ENCODE data around the gene ITPK1.

The ITPK1 gene

DNA sequence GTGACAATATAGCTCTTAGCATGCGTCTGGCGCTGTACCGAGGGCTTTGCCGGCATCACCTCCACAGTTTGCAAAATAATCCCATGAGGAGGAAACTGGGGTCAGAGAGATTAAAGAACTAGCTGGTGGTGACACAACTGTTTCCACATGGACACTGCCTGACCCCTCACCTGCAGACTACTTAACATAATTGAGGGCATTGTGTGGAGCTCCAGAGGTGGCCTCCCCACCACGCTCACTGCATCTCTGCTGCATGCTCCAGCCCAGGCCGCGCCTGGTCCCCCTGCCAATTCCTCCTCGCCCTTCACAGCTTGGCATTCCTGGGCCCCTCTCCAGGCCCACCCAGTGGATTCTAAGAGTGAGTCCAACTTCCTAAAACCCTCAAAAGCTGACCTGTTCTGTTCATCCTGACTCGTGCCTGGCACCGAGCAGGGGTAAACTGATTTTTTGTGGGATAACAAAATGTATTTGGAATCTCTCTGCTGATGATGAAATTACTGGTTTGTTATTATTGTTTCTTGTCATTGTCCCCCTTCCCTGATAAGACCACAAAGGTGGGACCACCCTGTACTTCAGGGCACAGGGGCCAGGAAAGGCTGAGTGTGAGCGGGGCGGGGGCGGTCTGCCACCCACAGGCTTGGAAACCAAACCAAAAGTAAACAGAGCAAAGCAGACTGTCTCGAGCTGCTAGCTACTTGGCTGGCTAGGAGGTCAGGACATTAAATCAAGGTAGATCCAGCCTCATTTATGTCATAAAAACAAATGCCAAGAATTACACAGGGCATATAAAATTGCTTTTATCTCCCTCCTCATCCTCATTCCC is 152.2 kb downstream of the ITPK1 start:
- TF ChIP-seq POU2F2 (IDR thresholded peaks at IDR 0.05; ENCODE audit: low read depth, low read length) = no peak
- FAIRE-seq (no peak), DNase-seq (ENCODE audit: insufficient read length, low spot score) (no peak)

DNA sequence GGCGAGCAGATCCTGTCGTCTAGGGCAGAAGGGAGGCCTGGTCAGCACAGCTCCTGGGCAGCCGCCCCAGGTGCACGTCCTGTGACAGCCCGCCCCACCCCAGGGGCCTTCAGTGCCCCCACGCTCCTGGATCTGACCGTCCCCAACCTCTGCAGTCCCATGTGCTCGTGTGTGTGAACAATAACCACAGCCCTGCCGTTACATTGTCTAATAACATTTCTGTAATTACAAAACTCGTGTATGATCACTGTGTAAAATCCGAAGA is 153.0 kb downstream of the ITPK1 start:
- FAIRE-seq (no peak), DNase-seq (ENCODE audit: insufficient read length, low spot score) (no peak)
- TF ChIP-seq POLR2AphosphoS5 (IDR thresholded peaks at IDR 0.05; ENCODE audit: low read depth, low read length) (no peak), PAX5 (IDR thresholded peaks at IDR 0.05; ENCODE audit: insufficient read depth, low read length, severe bottlenecking) (no peak), POU2F2 (IDR thresholded peaks at IDR 0.05; ENCODE audit: low read depth, low read length) (no peak), SPI1 (IDR thresholded peaks at IDR 0.05; ENCODE audit: low read depth, low read length) (no peak), TAF1 (IDR thresholded peaks at IDR 0.05; ENCODE audit: low read depth, low read length) (no peak), POLR2A (IDR thresholded peaks at IDR 0.05; ENCODE audit: low read depth, low read length) (no peak)

DNA sequence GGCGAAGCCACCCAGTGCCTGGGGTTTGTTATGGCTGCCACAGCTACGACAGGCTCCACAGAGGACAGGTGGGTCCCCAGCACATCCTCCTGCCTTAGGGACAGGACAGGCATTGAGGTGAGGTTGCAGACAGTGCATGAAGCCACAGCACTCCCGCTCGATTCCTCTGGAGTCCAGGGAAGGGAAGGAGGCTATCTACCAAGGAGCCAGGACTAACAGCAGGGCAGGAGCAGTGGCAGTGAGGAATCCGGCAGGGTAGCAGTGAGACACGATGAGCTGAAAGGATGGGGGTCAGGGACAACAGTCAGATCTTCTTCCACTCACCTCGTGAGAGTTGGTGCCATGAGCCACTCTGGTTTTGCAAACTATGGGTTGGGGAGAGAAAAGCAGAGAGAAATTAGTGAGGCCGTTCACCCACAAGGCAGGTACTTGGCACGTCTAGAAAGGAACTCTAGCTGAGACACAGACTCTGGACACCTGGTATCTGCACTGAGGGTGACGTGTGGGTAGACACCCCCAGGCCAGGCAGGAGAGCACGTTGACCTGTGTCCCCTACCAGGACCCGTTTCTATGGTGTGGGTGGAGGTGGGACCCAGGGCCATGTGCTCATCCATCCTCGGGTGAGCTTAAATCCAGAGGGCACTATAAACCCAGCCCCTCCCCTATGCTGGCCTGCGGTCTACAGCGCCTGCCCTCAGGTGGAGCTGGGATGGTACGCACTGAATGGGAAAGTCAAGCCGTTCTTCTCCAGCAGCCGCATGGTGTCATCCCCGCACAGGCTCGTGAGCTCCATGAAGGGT is 153.5 kb downstream of the ITPK1 start:
- DNase-seq (ENCODE audit: insufficient read length, low spot score) (no peak), FAIRE-seq (no peak)
- TF ChIP-seq POLR2A (IDR thresholded peaks at IDR 0.05; ENCODE audit: low read depth, low read length) (no peak), POLR2AphosphoS5 (IDR thresholded peaks at IDR 0.05; ENCODE audit: low read depth, low read length) (no peak), SPI1 (IDR thresholded peaks at IDR 0.05; ENCODE audit: low read depth, low read length) (no peak), TAF1 (IDR thresholded peaks at IDR 0.05; ENCODE audit: low read depth, low read length) (no peak), POU2F2 (IDR thresholded peaks at IDR 0.05; ENCODE audit: low read depth, low read length) (no peak), PAX5 (IDR thresholded peaks at IDR 0.05; ENCODE audit: insufficient read depth, low read length, severe bottlenecking) (no peak)

DNA sequence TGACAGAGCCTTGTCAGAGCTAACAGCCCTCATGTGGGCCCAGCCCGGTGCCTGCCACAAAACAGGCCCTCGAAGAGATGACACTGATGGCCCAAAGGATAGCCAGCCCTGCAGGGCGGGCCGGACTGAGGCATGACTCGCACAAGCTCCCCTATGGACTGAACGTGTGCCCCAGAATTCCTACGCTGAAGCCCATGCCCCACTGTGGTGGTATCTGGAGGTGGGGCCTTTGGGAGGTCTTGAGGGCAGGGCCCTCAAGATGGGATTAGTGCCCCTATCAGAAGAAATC is 154.2 kb downstream of the ITPK1 start:
- DNase-seq (ENCODE audit: insufficient read length, low spot score) (no peak), FAIRE-seq (no peak)
- TF ChIP-seq POU2F2 (IDR thresholded peaks at IDR 0.05; ENCODE audit: low read depth, low read length) = no peak
- no peak for TF ChIP-seq POLR2A (IDR thresholded peaks at IDR 0.05; ENCODE audit: low read depth, low read length)
- TF ChIP-seq PAX5 (IDR thresholded peaks at IDR 0.05; ENCODE audit: insufficient read depth, low read length, severe bottlenecking) = no peak
- TF ChIP-seq SPI1 (IDR thresholded peaks at IDR 0.05; ENCODE audit: low read depth, low read length) = no peak
- no peak for TF ChIP-seq POLR2AphosphoS5 (IDR thresholded peaks at IDR 0.05; ENCODE audit: low read depth, low read length)
- no peak for TF ChIP-seq TAF1 (IDR thresholded peaks at IDR 0.05; ENCODE audit: low read depth, low read length)

DNA sequence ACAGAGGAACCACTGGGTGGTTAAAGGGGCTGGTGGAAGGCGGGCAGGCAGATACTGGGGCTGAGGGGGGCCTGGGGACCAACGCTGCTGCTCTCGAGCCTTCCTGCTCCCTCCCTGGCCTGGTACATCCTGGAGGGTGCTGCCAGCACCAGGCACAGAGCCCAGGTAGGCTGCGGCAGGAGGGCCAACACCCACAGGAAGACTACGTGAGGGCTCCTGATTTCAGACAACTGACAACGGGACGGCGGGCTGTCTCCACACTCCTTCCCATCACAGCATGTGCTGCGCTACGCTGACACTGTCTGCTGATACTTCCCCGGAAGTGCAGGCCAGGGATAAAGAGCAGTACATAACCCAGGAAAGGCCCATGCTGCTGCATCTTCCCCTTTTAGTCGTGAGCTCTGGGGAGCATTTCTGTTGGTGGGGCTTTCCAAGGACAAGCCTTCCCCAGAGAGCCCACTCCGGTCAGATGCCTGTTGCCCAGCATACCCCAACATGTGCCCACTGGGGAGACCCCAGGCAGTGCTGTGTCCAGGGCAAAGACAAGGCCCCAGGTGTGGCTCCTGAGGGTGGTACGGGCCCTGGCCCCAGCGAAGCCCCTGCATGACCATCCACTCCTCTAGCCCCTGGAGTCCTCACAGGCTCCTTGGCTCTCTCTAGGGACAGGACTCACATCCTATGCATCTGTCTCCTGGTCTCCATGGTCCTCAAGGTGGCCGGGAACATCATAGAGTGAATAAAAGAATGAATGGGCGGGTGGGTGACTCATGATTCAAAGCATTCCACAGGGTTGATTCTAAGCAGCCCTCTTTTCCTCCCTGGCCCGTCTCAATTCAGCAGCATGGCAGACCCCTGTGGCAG is 154.8 kb downstream of the ITPK1 start:
- TF ChIP-seq SPI1 (IDR thresholded peaks at IDR 0.05; ENCODE audit: low read depth, low read length) = no peak
- TF ChIP-seq POU2F2 (IDR thresholded peaks at IDR 0.05; ENCODE audit: low read depth, low read length) = no peak
- TF ChIP-seq POLR2AphosphoS5 (IDR thresholded peaks at IDR 0.05; ENCODE audit: low read depth, low read length) = no peak
- TF ChIP-seq PAX5 (IDR thresholded peaks at IDR 0.05; ENCODE audit: insufficient read depth, low read length, severe bottlenecking) = no peak
- TF ChIP-seq POLR2A (IDR thresholded peaks at IDR 0.05; ENCODE audit: low read depth, low read length) = no peak
- no peak for TF ChIP-seq TAF1 (IDR thresholded peaks at IDR 0.05; ENCODE audit: low read depth, low read length)
- no peak for FAIRE-seq
- no peak for DNase-seq (ENCODE audit: insufficient read length, low spot score)

DNA sequence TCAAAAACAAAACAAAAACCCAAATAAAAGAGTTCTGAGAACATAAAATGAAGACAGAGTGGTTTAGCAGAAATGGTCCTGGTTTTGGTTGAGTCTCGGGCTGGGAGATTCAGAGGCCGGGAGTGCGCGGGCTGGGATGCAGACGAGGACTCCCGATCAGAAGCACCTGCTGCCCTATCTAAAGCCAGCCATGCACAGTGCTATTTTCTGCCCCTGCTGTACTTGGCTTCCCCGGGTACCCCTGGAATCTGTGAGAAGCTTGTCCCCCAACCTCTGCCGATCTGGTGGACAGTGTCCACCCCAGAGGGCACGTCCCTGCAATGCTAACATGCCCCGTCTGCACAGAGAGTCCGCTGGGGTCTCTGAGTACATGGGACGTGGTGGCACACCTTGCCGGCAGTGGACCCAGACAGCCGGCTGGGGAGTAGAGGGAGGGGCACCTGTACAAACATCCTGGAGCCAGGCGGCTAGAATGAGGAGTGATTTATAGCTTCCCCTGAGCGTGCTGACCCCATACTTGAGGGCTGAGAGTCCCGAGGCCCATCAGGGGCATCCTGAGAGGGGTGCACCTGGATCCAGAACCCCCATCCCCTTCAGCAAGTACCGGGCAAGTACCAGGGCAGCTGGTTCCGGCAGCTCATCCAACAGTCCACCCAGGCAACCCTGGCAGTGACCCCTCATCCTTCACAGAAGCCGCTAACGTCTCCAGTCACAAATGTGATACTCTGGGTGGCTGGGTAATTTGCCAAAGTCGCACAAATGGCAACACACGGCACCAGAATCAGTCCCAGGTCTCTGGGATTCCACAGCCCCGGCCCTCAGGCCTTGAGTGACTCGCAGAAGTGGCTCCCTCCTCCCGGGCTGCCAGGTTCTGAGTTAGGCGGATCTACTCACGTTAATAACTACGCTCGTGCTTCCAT is 155.7 kb downstream of the ITPK1 start:
- DNase-seq (ENCODE audit: insufficient read length, low spot score) (no peak), FAIRE-seq (no peak)
- TF ChIP-seq PAX5 (IDR thresholded peaks at IDR 0.05; ENCODE audit: insufficient read depth, low read length, severe bottlenecking) (no peak), POLR2AphosphoS5 (IDR thresholded peaks at IDR 0.05; ENCODE audit: low read depth, low read length) (no peak), SPI1 (IDR thresholded peaks at IDR 0.05; ENCODE audit: low read depth, low read length) (no peak), POLR2A (IDR thresholded peaks at IDR 0.05; ENCODE audit: low read depth, low read length) (no peak), POU2F2 (IDR thresholded peaks at IDR 0.05; ENCODE audit: low read depth, low read length) (no peak), TAF1 (IDR thresholded peaks at IDR 0.05; ENCODE audit: low read depth, low read length) (no peak)

DNA sequence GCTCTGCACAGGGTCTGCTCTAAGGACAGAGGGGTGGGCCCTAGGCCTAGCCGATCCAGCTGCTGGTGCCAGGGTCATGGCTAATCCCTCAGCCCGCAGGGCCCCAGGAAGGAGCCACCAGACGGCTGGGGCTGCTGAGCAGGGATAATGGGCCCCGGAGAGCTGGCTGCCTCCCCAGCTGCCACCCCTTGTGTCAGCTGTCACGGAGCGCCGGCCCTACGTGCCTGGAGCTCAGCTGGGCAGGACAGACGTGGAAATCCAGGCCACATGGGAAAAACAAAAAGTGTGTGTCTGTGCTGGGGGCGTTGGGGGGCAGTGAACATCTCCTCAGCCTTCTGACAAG is 156.6 kb downstream of the ITPK1 start:
- FAIRE-seq = no peak
- TF ChIP-seq SPI1 (IDR thresholded peaks at IDR 0.05; ENCODE audit: low read depth, low read length) (no peak), PAX5 (IDR thresholded peaks at IDR 0.05; ENCODE audit: insufficient read depth, low read length, severe bottlenecking) (no peak), TAF1 (IDR thresholded peaks at IDR 0.05; ENCODE audit: low read depth, low read length) (no peak), POLR2AphosphoS5 (IDR thresholded peaks at IDR 0.05; ENCODE audit: low read depth, low read length) (no peak), POU2F2 (IDR thresholded peaks at IDR 0.05; ENCODE audit: low read depth, low read length) (no peak), POLR2A (IDR thresholded peaks at IDR 0.05; ENCODE audit: low read depth, low read length) (no peak)
- DNase-seq (ENCODE audit: insufficient read length, low spot score) = no peak

DNA sequence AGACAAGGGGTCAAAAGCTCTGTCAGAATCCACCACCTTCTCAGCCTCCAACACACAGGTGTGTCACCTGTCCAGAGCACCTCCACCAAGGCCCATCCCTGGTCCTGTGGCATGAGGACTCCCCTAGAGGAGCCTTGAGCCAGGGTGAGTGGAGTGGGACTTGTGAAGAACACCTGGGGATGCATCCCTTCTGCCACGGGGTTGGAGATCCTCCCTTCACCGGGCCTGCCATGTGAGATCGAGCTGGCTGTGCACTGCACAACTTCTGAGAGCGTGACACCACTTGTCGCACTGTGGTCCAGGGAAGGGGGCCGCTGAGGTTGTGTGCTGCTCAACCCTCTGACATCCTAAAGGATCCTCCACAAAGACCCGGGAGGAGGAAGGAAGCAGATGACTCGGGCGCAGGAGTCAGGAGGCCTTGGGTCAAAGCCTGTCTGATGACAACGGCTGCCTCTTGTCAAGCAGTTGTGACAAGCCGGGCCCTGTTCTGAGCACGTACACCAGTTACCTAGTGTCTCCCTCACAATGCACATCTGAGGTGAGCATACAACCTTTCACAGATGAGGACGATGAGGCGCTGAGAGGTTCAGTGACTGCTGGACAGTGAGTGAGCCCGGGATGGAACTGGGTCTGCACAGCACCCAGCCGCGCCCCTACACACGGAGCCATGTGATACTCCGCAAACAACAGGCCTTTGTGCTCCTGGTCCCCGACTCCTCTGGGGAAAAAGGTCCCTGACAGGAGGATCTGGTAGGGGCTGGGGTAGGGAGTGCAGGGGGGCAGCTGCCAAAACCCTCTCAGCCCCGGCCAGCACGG is 157.1 kb downstream of the ITPK1 start:
- FAIRE-seq (no peak), DNase-seq (ENCODE audit: insufficient read length, low spot score) (no peak)
- TF ChIP-seq POLR2AphosphoS5 (IDR thresholded peaks at IDR 0.05; ENCODE audit: low read depth, low read length) (no peak), SPI1 (IDR thresholded peaks at IDR 0.05; ENCODE audit: low read depth, low read length) (no peak), POU2F2 (IDR thresholded peaks at IDR 0.05; ENCODE audit: low read depth, low read length) (no peak), POLR2A (IDR thresholded peaks at IDR 0.05; ENCODE audit: low read depth, low read length) (no peak), TAF1 (IDR thresholded peaks at IDR 0.05; ENCODE audit: low read depth, low read length) (no peak), PAX5 (IDR thresholded peaks at IDR 0.05; ENCODE audit: insufficient read depth, low read length, severe bottlenecking) (no peak)
